Suprapubic skin (tissue), 4 donors: ENCODE results near the gene TIGD6.

Experiments
- CTCF ChIP-seq, 2 donors: fragments of 200-600 bp in 1 of 2; fragments of 450-650 bp in 1 of 2; sonication (generic) in 1 of 2; IDR thresholded peaks; one replicate each; pipeline ENCODE4 v1.5.1; 2016 to 2019; ENCODE audit warnings: antibody characterized with exemption in 2 of 2, mild to moderate bottlenecking in 1 of 2, moderate library complexity in 1 of 2
- EP300 ChIP-seq: sonication (generic); formaldehyde crosslinking; IDR thresholded peaks from one replicate; pipeline ENCODE4 v1.6.1; 2017; ENCODE audit warnings: antibody characterized with exemption
- POLR2AphosphoS5 ChIP-seq, 3 donors: sonication (generic); formaldehyde crosslinking; IDR thresholded peaks; one replicate each; pipeline ENCODE4 v1.6.1; 2017; ENCODE audit warnings: antibody characterized with exemption in 3 of 3

GRCh38 chr5:150038547-150038946 lies 38.1 kb upstream of the TIGD6 start:
- TF ChIP-seq EP300 (no peak), CTCF (IDR thresholded peaks at IDR 0.05) (no peak), POLR2AphosphoS5 (IDR thresholded peaks at IDR 0.05) (no peak)
